ENCODE data around the gene LRRC43. TPM values are rescaled to one million over a fixed set of nuclear protein-coding genes. Genes with fewer than 3 reads are reported as not detected.

Gene LRRC43
- polyA plus RNA-seq (2013, experiment 1 of 2; ENCODE audit: insufficient read length), result 0.67 TPM
- 0.48 TPM for polyA plus RNA-seq (2013, experiment 2 of 2; ENCODE audit: insufficient read length)

DNA sequence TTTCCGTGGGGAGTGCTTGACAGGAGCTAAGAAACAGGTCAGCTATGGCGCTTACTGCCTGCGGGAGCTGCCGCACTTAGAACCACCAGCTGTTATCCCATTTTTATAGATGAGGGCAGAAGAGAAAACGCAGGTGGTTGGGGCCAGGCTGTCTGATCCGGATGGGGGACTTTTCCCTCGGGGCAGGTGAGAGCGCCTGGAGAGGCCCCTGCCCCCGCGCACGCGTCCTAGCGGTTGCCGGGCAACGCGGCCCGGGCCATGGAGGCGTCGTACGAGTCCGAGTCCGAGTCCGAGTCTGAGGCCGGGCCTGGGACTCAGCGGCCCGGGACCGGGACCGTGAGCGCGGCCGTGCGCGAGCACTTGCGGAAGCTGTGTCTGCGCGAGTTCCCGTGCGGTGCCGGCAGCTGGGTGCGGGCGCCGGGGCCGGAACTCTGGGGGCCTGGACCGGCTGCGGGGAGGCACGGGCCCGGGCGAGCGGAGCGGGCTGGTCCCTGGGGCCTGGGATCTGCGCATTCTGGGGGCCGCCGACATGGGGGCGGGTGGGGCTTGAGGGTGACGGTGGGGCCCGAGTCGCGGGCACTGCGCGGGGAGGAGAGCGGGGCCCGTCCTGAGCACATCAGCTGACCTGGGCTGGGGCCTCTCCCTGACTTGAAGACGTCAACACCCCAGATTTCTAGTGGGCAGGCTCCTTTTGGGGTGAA is at the start of gene LRRC43:
Gene LRRC43 (plus strand): TSS at position 237 of the 701 bp plus-strand sequence. CDS start 22 bp downstream, at position 259.
- peak; percentile 18 for DNase-seq

DNA sequence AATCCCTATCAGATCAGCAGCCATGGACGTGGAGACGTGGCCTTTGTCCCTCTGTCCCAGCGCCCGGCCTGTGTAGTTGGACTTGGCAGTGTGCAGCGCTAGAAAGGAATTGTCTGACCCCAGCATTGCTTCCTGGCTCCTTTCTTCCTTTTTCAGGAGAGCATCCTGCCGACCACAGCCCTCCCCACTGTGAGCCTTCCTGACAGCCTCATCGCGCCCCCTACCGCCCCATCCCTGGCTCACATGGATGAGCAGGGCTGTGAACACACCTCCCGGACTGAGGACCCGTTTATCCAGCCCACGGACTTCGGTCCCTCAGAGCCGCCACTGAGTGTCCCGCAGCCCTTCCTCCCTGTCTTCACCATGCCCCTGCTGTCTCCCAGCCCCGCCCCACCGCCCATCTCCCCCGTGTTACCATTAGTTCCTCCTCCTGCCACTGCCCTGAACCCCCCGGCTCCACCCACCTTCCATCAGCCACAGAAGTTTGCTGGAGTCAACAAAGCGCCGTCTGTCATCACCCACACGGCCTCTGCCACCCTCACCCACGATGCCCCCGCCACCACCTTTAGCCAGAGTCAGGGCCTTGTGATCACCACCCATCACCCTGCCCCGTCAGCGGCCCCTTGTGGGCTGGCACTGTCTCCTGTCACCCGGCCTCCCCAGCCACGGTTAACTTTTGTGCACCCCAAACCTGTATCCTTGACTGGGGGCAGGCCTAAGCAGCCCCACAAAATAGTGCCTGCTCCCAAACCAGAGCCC is 49.6 kb upstream of the LRRC43 start:
- no peak for DNase-seq

DNA sequence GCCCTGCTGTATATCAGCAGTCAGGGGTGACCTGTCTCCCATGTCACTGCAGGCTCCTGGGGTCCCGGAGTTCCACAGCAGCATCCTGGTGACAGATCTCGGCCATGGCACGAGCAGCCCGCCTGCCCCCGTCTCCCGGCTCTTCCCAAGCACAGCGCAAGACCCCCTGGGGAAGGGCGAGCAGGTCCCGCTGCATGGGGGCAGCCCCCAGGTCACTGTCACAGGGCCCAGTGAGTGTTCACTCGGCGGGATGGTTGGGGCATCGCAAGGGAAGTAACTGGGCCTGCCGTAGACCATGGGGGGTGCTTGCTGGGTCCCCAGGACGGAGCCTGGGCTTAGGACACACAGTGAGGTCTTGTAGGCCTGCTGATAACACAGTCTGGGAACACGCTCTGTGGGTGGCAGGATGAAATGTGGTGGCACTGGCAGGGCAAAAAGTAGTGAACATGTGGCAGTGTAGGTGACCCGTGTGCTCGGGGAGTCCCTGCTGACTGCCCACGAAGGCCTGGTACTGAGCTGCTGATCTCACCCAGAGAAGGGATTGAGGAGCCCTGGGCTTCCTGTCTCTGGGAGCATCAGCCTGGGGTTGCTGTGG is 47.4 kb upstream of the LRRC43 start:
- no peak for DNase-seq

DNA sequence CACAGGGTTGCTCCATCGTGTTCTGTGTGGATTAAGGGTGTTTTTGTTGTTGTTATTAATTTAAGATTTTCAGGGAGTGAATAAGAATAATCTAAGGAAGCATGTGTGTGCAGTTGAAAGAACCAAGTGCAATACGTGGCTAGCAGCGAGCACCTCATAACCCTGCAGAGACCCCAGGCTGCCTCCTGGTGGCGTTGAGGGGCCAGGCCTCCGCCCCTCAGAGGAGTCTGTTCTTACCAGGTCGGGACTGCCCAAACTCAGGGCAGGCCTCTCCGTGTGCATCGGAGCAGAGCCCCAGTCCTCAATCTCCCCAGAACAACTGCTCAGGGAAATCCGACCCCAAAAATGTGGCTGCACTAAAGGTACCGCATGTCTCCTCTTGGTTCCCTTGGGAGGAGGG is 45.7 kb upstream of the LRRC43 start:
- no peak for DNase-seq

- DNase-seq, result no peak
These were observed 45.2 kb upstream of the LRRC43 start for GRCh38 chr12:122137681-122138080.

DNA sequence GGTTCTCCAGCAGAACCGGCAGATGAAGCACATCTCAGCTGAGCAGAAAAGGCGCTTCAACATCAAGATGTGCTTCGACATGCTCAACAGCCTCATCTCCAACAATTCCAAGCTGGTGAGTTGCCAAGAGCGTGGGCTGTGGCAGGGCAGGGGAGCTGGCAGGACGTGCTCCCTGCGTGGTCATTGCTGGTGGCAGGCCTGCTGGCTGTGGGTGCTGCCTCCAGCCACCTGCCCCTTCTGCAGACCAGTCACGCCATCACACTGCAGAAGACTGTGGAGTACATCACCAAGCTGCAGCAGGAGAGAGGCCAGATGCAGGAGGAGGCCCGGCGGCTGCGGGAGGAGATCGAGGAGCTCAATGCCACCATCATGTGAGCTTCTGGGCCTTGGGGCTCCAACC is 44.7 kb upstream of the LRRC43 start:
- no peak for DNase-seq

DNA sequence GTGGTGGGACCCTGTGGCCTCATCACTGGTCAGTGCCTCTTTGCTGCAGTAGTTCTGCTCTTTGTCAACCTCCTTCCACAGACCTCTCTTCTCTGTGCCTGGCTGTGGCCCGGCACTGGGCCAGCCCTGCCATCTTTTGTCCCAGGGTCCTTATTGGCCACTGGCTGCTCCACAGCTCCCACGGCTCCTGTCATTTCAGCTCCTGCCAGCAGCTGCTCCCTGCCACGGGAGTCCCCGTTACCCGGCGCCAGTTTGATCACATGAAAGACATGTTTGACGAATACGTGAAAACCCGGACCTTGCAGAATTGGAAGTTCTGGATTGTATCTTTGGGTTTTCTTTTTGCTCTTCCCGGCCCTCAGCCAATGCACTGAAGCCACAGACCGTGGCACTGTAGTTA is 44.3 kb upstream of the LRRC43 start:
- DNase-seq, result no peak

GRCh38 chr12:122139266-122139665 is 43.7 kb upstream of the LRRC43 start:
- no peak for DNase-seq

DNA sequence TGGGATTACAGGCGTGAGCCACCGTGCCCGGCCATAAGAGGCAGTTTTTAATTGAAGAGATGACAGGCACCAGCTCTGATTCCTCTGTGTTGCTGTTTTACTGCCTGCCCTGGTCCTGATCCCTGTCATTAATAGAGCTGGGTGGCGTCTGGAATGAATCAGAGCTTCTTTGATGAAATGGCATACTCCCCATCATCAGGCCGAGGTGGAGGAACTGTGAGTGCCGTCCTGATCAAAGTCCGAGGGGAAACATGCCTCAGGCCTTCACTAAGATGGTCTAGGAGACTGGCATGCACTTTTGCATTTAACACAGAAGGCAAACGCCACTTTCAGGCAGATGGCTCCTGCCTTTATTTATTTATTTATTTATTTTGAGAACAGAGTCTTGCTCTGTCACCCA is 43.0 kb upstream of the LRRC43 start:
- no peak for DNase-seq

DNA sequence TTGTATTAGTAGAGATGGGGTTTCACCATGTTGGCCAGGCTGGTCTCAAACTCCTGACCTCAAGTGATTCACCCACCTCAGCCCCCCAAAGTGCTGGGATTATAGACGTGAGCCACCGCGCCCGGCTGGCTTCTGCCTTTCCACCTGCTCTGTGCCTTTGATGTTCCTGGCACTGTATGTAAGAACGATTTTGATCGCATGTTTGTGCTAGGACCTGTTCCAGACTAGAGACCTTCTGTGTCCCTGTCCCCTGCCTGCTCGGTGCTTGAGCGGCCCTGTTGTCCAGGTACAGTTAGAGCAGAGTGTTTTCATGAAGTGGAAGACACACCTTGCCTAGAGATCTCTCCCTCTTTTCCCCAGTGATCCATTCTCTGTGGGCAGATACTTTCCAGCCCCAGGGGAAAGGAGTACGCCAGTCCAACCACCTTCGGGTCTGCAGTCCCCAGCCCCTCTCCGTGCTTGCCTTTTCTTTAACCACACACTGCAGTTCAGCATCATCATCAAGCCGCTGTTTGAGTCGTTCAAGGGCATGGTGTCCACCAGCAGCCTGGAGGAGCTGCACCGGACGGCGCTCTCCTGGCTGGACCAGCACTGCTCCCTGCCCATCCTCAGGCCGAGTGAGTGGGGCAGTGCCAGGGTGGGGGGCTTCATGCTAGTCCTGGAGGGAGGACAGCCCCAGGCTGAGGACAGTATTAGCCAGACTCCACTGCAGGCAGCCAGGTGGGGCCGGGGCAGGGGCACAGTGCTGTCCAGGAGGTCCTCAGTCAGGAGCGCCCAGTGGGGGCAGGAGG is 42.3 kb upstream of the LRRC43 start:
- DNase-seq, result no peak

DNA sequence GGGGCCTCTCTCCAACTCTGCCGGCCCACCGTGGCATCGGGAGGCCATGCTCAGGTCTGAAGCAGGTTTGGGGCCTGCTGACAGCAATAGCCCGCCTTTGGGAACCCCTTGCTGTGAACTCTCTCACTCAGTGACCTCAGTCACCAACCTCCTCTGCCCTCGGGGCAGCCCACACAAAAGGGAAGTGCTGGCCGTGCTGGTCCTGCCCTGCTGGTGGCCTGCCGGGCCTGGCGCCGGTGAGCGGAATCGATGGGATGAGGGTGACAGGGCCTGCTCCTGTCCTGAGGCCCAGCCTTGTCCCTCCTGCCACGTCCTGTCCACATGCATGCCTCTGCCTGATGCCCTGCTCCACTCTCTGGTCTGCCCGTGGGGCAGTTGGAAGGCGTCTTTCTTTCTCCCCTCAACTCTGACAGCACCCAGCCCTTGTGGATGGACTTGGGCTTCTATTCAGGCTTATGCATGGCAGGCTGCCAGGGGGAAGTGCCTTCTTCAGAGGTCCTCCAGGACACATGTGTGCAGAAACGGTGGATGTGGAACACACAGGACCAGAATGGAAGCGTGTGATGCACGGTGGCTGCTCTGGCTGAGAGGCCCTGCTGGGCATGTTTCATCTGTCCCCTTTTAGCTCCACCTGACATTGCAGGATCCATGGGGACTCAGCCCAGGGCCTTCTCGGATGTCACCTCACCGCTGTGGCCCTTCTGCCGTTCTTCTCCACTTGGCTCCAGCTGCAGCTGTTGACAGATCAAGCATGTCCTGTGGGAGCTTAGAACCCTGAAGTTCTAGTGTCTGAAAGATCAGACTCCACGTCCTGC is 40.8 kb upstream of the LRRC43 start:
- no peak for DNase-seq

- DNase-seq, result no peak
These were observed 40.1 kb upstream of the LRRC43 start for GRCh38 chr12:122142857-122143256.

DNA sequence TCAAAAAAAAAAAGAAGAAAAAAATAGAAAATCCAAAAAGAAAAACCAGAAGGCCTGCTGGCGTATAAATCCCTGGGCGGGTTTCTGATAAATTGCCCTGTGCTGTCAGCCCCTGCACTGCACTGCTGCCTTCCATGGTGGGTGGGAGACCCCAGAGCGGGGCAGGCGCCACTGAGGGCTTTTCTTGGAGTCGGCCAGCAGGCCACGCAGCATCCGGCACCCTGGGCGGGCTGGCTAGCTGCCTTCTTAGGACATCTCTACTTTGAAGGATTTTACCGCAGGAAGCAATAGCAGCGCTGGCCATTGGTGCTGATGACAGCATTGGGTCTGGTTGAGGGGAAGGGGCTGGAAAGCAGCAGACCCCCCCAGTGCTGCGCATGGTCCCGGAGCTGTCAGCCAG is 38.0 kb upstream of the LRRC43 start:
- no peak for DNase-seq

GRCh38 chr12:122145505-122146330 is 37.2 kb upstream of the LRRC43 start:
- DNase-seq, result no peak

- no peak for DNase-seq
These were observed 35.2 kb upstream of the LRRC43 start for GRCh38 chr12:122147514-122148290.

DNA sequence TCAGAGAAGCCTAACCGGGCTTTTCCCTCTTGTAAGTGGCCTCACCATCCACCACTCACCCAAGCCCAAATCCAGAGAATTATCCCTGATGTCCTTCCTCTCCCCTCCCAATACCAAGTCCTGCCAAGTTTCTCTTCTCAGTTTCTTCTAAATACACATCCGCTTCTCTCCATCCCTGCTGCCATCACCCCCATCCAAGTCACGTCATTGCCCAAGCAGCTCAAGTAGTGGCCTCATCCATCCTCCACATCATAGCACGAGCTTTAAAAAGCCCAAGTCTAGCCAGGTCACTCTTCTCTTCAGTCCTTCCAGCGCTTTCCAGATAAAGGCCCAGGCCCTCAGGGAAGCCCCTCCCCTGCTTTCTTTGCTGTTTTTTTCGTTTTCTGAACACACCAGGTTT is 34.3 kb upstream of the LRRC43 start:
- DNase-seq, result no peak

GRCh38 chr12:122150127-122150681 is 32.7 kb upstream of the LRRC43 start:
- DNase-seq, result no peak

GRCh38 chr12:122152754-122153153 is 30.2 kb upstream of the LRRC43 start:
- no peak for DNase-seq

GRCh38 chr12:122155705-122156104 is 27.2 kb upstream of the LRRC43 start:
- DNase-seq, result no peak
